ENCODE data around the gene PTGFR. TPM values are rescaled to one million over a fixed set of nuclear protein-coding genes. Genes with fewer than 3 reads are reported as not detected.

The PTGFR gene
- total and polyA plus RNA-seq, 11 donors: 0.15 to 3.6 (median 0.37) TPM

DNA sequence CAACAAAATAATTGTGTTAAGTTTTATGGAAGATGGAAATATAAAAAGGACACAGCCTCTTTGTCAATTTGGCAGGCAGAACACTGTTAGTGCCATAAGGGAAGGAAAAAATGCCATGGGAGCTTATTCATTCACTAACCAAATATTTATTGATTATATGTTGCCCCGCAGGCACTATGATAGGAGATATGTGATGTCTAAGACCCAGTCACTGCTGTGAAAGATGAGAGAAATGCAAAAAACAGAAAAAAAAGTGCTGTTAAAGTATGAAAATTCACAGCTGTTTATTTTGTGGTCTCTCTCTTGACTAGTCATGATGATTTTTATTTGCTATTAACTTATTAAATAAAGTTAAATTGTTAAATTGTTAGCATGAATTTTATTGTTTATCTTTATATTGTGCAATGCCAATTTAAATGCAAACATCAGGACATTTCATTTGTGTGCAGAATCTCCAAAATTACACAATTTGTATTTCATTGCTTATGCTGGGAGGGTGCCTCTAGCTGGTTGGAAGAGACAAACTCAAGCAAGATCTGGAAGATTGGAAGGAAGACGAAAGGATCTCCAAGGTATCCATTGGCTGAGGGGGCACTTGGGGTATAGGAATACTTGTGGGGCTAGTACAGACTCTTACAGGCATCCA, 17.8 kb upstream of the PTGFR start:
- DNase-seq (no peak), ATAC-seq (no peak)
- Histone ChIP-seq H3K27ac (no peak overlapping the region), H3K36me3 (no peaks in the 10 kb centered on the region), H3K9me3 (no peaks in the 10 kb centered on the region), H3K27me3 (peaks cover 0 to 3% (median 0%) of the 10 kb centered on the region in 9 donors), H3K4me3 (no peak overlapping the region), H3K4me1 (no peaks in the 10 kb centered on the region)
- no peak for TF ChIP-seq POLR2A (IDR thresholded peaks at IDR 0.05)
- TF ChIP-seq, protein P1, sequence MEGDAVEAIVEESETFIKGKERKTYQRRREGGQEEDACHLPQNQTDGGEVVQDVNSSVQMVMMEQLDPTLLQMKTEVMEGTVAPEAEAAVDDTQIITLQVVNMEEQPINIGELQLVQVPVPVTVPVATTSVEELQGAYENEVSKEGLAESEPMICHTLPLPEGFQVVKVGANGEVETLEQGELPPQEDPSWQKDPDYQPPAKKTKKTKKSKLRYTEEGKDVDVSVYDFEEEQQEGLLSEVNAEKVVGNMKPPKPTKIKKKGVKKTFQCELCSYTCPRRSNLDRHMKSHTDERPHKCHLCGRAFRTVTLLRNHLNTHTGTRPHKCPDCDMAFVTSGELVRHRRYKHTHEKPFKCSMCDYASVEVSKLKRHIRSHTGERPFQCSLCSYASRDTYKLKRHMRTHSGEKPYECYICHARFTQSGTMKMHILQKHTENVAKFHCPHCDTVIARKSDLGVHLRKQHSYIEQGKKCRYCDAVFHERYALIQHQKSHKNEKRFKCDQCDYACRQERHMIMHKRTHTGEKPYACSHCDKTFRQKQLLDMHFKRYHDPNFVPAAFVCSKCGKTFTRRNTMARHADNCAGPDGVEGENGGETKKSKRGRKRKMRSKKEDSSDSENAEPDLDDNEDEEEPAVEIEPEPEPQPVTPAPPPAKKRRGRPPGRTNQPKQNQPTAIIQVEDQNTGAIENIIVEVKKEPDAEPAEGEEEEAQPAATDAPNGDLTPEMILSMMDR (IDR thresholded peaks at IDR 0.05): no peak
- 78 to 85% (median 82%) methylated on average over 2 of the region's 2 CpGs for WGBS, 4 donors
- intact Hi-C loops (cut with DNase I): no loop called here

GRCh38 chr1:78474092-78474491, 16.7 kb upstream of the PTGFR start:
- Histone ChIP-seq H3K27me3 (peaks cover 0 to 3% (median 0%) of the 10 kb centered on the region in 9 donors), H3K27ac (no peak overlapping the region), H3K36me3 (no peaks in the 10 kb centered on the region), H3K4me1 (no peaks in the 10 kb centered on the region), H3K9me3 (no peaks in the 10 kb centered on the region), H3K4me3 (no peak overlapping the region)
- ATAC-seq: no peak
- TF ChIP-seq, protein P1 (IDR thresholded peaks at IDR 0.05): no peak
- no peak for TF ChIP-seq POLR2A (IDR thresholded peaks at IDR 0.05)
- intact Hi-C loops (cut with DNase I): no loop called here
- DNase-seq: no peak

DNA sequence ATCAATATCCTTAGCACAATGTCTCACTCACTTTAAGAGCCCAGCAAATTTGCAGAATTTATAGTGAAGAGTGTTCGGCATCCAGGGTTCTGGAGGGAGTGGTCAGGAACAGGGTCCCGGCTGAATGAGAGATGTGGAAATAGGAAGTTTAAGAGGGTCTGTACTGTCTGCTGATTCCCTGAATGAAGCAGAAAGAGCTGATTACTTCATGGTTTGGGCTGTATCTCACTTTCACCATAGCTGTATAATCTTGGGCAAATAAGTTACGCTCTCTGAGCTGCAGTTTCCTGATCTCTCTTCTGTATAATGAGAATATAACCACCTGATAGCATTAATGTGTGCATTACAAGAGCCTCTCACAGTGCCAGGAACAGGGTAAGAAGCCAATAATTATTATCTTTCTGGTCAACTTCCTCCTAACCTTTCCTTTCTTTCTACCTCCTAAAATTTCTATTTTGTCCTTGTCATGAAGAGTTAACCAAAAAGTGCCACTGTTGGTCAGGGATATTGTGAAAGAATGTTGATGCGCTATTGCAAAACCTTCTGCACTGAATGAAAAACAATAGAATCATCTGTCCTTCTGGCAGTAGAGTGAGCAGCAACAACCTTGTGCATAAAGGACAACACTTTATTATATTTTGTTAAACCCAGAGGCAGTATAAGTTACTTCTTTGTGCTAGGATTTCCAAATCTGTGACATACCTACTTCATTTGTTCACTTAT, 14.7 kb upstream of the PTGFR start:
- DNase-seq: no peak
- H3K36me3 ChIP-seq: no peaks in the 10 kb centered on the region
- 60 to 69% (median 67%) methylated on average over 4 of the region's 4 CpGs for WGBS, 4 donors
- intact Hi-C loops (cut with DNase I): no loop called here
- no peaks in the 10 kb centered on the region for H3K9me3 ChIP-seq
- peaks cover 0 to 3% (median 0%) of the 10 kb centered on the region in 9 donors for H3K27me3 ChIP-seq
- H3K4me3 ChIP-seq: no peak overlapping the region
- no peak overlapping the region for H3K27ac ChIP-seq
- no peaks in the 10 kb centered on the region for H3K4me1 ChIP-seq
- TF ChIP-seq POLR2A (IDR thresholded peaks at IDR 0.05): no peak
- TF ChIP-seq, protein P1 (IDR thresholded peaks at IDR 0.05): no peak
- ATAC-seq: no peak

DNA sequence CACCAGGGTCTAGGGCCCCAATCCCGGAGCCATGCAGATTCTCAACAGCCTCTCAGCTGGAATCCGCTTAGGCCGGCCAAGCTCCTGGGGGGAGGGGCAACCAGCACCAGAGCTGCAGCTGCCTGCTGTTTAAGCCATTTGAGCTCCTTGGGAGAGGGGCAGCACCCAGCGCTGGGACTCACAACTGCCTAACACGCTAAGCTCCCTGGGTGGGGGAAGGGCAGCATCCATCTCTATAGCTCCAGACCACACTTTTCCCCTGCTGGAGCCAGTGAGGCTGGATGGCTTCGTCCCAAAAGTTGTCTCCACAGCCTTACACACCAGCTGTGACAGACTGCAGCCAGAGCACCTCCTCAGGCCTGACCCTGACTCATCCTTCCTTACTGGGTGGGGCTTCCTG, 6.9 kb upstream of the PTGFR start:
- no peak for DNase-seq
- Histone ChIP-seq H3K9me3 (peaks cover 0 to 12% (median 0%) of the 10 kb centered on the region in 12 donors), H3K27me3 (peaks cover 0 to 3% (median 0%) of the 10 kb centered on the region in 9 donors), H3K4me3 (no peak overlapping the region), H3K36me3 (no peaks in the 10 kb centered on the region), H3K27ac (no peak overlapping the region), H3K4me1 (no peaks in the 10 kb centered on the region)
- intact Hi-C loops (cut with DNase I): no loop called here
- WGBS, 4 donors: 23 to 39% (median 25%) methylated on average over 5 to 6 of the region's 6 CpGs
- TF ChIP-seq, protein P1 (IDR thresholded peaks at IDR 0.05): no peak
- TF ChIP-seq POLR2A (IDR thresholded peaks at IDR 0.05): no peak
- ATAC-seq: no peak

Measured in heart left ventricle (tissue), 16 donors.